ENCODE measurements around the gene GDPD5. TPM values are rescaled to one million over a fixed set of nuclear protein-coding genes. Genes with fewer than 3 reads are reported as not detected.
A peak's percentile ranks its signal among the peaks of the same experiment; 100 is the strongest.

Gene GDPD5
- total and polyA plus RNA-seq, 9 of the 15 experiments (the other 6 are each of a cell fraction or from before 2014, with no cell fraction given) = 0.32 to 27.3 (median 8.0) TPM

DNA sequence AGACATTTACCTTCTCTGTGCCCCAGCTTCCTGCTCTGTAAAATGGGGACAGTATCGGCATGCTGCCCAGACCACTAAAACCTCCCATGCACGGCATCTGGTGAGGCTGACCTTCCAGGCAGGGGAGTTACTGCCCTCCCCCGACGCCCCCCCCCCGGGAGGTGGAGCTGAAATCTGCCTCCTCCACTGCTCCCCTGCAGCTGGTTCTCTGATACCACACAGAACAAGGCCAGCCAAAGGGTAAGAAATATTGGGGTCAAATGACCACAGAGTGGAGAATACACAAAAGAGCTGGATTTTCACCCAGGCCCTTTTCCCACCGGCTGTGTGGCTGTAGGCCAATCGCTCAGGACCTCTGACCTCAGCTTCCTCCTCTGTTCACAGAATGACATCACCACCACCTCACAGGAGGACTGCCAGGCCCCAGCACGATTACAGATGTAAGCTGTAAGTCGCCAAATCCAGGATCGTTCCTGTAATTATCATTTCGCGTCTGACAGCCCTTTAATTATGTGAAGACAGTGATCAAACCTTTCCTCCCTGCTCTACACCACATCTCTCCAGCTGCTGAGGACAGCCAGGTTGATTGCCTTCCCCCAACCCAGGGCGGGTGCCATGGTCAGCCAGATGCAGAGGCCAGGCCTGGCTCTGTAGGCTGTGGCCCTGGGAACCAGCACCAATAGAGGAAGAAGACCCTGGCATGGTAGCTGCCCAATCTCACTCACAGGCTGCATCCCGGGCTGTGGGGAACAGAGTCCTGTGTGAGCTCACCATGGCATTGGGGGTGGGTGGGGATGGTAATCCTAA lies 57.0 kb downstream of the GDPD5 start (continued):
- TF ChIP-seq, protein P1, sequence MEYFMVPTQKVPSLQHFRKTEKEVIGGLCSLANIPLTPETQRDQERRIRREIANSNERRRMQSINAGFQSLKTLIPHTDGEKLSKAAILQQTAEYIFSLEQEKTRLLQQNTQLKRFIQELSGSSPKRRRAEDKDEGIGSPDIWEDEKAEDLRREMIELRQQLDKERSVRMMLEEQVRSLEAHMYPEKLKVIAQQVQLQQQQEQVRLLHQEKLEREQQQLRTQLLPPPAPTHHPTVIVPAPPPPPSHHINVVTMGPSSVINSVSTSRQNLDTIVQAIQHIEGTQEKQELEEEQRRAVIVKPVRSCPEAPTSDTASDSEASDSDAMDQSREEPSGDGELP (CRISPR knock-in tag; IDR thresholded peaks at IDR 0.05; ENCODE audit: borderline replicate concordance) = peak; percentile 58; the same call in 1 of the 2 replicates
- TF ChIP-seq ZNF408 (CRISPR knock-in tag; IDR thresholded peaks at IDR 0.05; ENCODE audit: low read depth) = no peak
- no peak for TF ChIP-seq SMC3 (conservative IDR thresholded peaks at IDR 0.05; ENCODE audit: insufficient read depth, low read depth, low read length)
- no peak for TF ChIP-seq SRSF3 (IDR thresholded peaks at IDR 0.05; ENCODE audit: insufficient read depth, low read length)
- TF ChIP-seq NUFIP1 (IDR thresholded peaks at IDR 0.05; ENCODE audit: partially characterized antibody) = no peak
- peak; percentile 50; the same call in 1 of the 2 replicates for TF ChIP-seq ZBTB7A (IDR thresholded peaks at IDR 0.05; ENCODE audit: borderline replicate concordance, control insufficient read depth, low read depth, low read length)
- peak in 1 of 2 experiments; percentile 34; a peak in 1 of 4 replicates for TF ChIP-seq KDM1A (IDR thresholded peaks at IDR 0.05)
- peak; percentile 46; the same call in 1 of the 2 replicates for TF ChIP-seq L3MBTL2 (IDR thresholded peaks at IDR 0.05)
- TF ChIP-seq MTA3 (IDR thresholded peaks at IDR 0.05; ENCODE audit: borderline replicate concordance) = 0 out of 2 replicates have a peak, but pooled peaks have one; percentile 42
- TF ChIP-seq ZFX (CRISPR knock-in tag; IDR thresholded peaks at IDR 0.05) = peak; percentile 43; the same call in 1 of the 2 replicates
- no peak for TF ChIP-seq THRAP3 (IDR thresholded peaks at IDR 0.05; ENCODE audit: borderline replicate concordance)
- peak; percentile 97 for TF ChIP-seq ATF7 (IDR thresholded peaks at IDR 0.05)
- TF ChIP-seq, protein P2, sequence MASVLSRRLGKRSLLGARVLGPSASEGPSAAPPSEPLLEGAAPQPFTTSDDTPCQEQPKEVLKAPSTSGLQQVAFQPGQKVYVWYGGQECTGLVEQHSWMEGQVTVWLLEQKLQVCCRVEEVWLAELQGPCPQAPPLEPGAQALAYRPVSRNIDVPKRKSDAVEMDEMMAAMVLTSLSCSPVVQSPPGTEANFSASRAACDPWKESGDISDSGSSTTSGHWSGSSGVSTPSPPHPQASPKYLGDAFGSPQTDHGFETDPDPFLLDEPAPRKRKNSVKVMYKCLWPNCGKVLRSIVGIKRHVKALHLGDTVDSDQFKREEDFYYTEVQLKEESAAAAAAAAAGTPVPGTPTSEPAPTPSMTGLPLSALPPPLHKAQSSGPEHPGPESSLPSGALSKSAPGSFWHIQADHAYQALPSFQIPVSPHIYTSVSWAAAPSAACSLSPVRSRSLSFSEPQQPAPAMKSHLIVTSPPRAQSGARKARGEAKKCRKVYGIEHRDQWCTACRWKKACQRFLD (CRISPR knock-in tag; IDR thresholded peaks at IDR 0.05) = no peak
- TF ChIP-seq CREM (IDR thresholded peaks at IDR 0.05; ENCODE audit: low read depth) = peak; percentile 89
- peak; percentile 76 for TF ChIP-seq JUN (IDR thresholded peaks at IDR 0.05; ENCODE audit: borderline replicate concordance, low read depth, low read length)
- no peak for TF ChIP-seq JUN (CRISPR knock-in tag; IDR thresholded peaks at IDR 0.05; ENCODE audit: borderline replicate concordance)
- TF ChIP-seq, protein P3, sequence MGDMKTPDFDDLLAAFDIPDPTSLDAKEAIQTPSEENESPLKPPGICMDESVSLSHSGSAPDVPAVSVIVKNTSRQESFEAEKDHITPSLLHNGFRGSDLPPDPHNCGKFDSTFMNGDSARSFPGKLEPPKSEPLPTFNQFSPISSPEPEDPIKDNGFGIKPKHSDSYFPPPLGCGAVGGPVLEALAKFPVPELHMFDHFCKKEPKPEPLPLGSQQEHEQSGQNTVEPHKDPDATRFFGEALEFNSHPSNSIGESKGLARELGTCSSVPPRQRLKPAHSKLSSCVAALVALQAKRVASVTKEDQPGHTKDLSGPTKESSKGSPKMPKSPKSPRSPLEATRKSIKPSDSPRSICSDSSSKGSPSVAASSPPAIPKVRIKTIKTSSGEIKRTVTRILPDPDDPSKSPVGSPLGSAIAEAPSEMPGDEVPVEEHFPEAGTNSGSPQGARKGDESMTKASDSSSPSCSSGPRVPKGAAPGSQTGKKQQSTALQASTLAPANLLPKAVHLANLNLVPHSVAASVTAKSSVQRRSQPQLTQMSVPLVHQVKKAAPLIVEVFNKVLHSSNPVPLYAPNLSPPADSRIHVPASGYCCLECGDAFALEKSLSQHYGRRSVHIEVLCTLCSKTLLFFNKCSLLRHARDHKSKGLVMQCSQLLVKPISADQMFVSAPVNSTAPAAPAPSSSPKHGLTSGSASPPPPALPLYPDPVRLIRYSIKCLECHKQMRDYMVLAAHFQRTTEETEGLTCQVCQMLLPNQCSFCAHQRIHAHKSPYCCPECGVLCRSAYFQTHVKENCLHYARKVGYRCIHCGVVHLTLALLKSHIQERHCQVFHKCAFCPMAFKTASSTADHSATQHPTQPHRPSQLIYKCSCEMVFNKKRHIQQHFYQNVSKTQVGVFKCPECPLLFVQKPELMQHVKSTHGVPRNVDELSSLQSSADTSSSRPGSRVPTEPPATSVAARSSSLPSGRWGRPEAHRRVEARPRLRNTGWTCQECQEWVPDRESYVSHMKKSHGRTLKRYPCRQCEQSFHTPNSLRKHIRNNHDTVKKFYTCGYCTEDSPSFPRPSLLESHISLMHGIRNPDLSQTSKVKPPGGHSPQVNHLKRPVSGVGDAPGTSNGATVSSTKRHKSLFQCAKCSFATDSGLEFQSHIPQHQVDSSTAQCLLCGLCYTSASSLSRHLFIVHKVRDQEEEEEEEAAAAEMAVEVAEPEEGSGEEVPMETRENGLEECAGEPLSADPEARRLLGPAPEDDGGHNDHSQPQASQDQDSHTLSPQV (IDR thresholded peaks at IDR 0.05) = peak; percentile 74; the same call in 1 of the 2 replicates
- no peak for TF ChIP-seq ZC3H11A (IDR thresholded peaks at IDR 0.05; ENCODE audit: low read depth, low read length)
- TF ChIP-seq NFIC (IDR thresholded peaks at IDR 0.05) = peak; percentile 79
- no peak for TF ChIP-seq ZNF766 (CRISPR knock-in tag; conservative IDR thresholded peaks at IDR 0.05)
